NCI-H1092 treated with DMSO at 0.1 percent for 48 hours (cell line): ENCODE measurements around the gene PADI2.

Source experiments
- DNase-seq: peaks from one replicate; lab custom pipeline; 2025; lab: John Stamatoyannopoulos, UW

PADI2 gene

GRCh38 chr1:17119076-17119772 is at the start of gene PADI2:
Gene PADI2 (minus strand): TSS chr1:17119451. CDS start chr1:17119371, 80 bp downstream.
- DNase-seq: peak; percentile 53

GRCh38 chr1:17168091-17168876 is 49.0 kb upstream of the PADI2 start:
- no peak for DNase-seq

- no peak for DNase-seq
Observed at GRCh38 chr1:17167786-17168090, 48.5 kb upstream of the PADI2 start.

DNA sequence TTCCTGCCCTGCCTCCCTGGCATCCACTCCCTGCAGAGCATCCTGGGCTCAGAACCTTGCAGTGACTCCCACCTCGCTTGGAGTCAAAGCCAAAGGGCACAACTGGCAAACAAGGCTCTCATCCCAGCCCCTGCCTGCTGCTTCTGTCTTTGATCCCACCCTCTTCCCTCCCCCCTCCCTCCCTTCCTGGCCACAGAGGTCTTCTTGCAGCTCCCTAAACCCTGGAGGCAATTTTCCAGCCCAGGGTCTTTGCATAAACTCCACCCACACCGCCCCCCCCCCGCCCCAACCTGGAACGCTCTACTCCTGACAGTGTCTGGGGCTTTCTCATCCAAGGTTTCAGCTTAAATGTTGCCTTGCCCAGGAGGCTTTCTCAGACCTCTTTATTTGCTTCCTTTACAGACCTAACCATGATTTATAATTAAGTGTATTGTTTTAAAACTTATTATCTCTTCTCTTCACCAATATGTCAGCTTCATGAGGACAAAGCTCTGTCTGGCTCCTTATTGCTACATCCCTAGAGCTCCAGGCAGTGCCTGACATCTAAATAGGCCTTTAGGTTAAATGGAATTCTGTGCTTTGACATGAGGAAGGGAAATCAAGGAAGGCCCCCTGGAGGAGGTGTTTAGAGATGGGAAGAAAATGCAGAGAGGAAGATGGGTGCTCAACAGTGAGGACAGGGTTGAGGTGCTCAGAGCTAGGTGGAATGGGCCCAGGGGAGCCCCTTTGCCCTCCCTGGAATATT is 48.0 kb upstream of the PADI2 start:
- DNase-seq: no peak

- no peak for DNase-seq
Observed at GRCh38 chr1:17165823-17166222, 46.6 kb upstream of the PADI2 start.

DNA sequence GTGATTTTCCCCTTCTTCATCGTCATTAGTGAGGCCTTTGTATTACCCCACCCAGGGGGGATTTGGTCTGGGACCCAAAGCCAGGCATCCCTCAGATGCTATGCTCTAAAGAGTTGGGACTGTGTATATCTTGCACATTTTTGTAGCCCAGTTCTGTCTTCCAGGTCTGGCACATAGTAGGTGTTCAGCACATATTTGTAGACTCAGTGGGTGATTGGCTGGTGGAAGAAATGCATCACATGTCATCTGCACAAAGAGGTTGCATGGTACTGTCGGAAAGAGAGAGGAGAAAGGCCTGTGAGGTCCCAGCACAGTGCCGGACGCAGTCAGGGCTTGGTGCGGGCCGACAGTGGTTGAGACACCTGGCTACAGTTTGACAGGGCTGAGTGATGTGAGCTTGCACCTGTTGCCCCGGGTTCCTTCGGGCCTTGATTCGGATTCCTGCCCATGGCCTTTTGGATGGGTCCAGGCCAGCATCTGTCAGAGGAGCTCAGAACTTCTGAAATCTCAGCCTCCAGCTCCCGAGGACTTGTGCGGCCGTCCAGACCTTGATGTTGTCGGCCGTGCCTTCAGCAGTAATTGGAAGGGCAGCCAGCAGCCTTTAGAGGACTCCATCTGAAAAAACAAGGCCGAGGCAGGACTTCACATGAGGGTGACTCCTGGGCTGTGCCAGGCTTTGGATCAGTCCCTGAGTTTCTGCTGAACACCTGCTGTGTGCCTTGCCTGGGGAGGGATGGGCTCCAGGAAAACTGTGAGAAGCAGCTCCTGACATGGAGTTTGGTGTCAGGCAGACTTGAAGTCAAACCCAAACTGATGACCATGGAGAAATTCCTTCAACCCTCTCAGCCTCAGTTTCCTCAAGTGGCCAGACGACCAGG is 44.8 kb upstream of the PADI2 start:
- DNase-seq: no peak

- no peak for DNase-seq
Observed at GRCh38 chr1:17163371-17163770, 44.1 kb upstream of the PADI2 start.

DNA sequence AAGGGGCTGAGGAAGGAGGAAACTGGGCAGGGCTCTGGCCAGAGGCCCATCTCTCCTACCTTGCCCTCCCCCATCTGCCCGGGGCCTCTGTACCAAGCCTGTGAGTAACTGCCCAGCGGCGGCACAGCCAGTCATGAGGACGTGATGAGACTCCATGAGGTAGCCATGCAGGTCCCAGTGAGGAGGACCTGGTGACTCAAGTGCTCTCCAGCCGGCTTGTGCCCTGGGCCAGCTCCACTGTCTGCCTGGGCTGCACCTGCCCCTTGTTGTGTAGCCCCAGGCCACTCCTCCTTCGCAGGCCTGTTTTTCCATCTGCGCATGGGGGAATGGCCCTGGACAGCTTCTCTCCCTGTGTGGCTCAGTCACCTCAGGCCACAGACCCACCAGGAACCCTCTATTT is 43.7 kb upstream of the PADI2 start:
- no peak for DNase-seq

DNA sequence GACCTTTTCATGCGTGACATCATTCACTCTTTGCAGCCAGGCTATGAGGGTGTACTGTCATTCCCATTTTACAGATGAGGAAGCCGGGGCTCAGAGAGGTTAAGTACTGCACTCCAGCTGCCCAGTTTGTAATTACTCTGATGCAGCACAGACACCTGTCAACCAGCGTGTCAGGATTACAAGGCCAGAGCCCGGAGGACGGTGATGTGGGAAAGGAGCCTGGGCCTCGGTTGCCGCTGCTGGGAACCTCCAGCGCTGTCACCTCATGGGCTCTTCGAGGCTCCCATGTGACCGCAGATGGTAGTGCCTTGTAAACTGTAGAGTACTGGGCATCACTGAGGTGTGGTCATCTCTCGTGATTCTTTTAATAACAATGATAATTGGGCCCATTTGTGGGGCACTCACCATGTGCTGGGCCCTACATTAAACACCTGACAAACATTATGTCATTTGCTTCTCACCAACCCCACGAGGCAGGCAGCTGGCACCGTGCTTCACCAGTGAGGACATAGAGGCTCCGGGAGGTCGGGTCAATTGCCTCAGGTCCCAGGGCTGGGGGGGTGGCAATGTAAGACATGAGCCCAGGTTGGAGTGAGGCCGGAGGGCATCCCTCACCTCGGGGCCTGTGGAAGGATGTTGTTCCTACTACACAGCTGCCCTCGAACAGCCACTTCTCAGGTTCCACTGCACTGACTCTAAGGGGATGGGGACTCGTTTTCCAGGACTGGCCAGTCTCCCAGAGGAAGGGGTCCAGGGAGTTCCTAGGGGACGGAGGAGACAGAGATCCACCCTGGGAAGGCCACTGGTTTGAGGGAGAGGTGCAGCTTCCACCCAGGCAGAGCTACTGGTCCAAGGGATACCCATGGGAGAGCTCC is 42.9 kb upstream of the PADI2 start:
- no peak for DNase-seq

- DNase-seq: no peak
Observed at GRCh38 chr1:17161137-17161740, 42.0 kb upstream of the PADI2 start.

- no peak for DNase-seq
Observed at GRCh38 chr1:17158961-17159360, 39.7 kb upstream of the PADI2 start.

DNA sequence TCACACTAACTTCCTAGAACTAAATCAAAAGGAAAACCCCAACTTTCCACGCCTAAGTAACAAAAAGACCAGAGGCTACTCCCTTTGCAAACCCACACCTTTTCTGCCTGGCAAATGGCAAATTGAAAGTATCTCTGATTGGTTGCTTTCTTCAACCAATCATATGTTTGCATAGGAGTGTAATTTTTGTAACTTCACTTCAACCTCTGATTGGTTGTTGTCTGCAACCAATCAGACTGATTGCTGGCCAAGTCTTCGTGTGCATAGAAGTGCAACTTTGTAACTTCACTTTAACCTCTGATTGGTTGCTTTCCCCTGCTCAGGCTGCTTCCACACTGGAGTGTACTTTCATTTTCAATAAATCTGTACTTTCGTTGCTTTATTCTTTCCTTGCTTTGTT is 36.9 kb upstream of the PADI2 start:
- DNase-seq: no peak

GRCh38 chr1:17155257-17155920 is 36.1 kb upstream of the PADI2 start:
- no peak for DNase-seq

GRCh38 chr1:17149771-17150170 is 30.5 kb upstream of the PADI2 start:
- no peak for DNase-seq

DNA sequence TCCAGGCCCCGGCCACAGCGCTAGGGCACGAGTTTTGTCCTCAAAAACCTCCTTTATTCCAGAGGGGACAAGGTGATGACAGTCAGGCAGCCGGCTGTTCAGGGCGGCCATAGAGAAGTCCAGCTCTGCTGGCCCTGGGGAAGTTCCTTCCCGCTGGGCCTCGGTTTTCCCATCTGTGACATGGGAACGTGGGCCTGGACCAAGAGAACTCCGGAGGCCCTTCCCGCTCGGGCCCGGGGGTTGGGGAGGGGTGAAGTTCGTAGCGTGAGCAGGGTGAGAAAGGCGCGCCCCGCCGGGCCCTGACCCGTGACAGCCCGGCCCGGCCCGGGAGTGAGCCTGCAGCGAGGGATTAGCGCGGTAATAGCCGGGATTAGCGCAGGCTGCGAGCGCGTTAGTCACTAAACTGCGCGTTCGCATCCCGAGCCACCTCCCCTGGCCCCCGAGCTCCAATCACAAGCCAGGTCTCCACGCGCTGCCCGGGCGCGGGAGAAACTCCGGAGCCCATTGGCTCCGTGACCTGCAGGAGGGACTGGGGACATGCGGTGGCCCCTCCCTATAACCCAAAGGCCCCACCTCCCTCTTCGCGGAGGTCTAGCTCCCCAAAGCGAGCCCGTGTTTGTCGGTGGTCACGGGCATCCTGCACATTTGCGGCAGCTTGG is 29.8 kb upstream of the PADI2 start:
- no peak for DNase-seq

DNA sequence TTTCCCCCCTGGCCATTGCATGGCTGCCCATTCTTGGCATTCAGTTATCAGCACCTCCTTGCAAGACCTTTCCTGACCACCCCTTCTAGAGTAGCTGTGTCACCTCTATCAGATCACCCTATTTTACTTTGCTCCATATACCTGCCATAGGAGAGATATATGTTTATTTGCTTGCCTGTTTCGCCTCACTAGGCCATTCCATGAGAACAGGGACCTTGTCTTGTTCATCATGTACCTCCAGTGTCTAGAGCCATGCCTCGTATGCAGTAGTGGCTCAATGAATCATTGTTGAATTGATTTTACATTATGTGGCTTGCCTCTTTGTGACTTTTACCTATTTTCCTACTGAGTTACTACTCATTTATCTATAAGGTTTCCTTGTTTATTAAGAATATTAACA is 26.4 kb upstream of the PADI2 start:
- DNase-seq: no peak

DNA sequence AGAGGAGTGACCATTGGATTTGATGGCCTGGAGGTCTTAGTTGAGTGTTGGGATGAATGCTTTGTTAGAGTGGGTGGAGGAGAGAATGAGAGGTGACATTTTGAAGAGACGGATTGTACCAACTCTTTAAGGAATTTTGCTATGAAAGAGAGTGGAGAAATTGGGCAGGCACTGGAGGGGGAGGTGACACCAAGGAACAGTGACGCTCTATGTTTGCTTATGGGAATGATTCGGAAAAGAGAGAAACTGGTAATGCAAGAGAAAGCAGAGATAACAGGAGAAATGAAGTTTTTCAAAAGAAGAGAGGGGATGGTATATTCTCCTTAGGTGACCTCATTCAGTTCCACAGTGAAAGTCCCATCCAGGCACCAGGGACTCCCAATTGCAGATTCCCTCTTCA is 24.5 kb upstream of the PADI2 start:
- no peak for DNase-seq

DNA sequence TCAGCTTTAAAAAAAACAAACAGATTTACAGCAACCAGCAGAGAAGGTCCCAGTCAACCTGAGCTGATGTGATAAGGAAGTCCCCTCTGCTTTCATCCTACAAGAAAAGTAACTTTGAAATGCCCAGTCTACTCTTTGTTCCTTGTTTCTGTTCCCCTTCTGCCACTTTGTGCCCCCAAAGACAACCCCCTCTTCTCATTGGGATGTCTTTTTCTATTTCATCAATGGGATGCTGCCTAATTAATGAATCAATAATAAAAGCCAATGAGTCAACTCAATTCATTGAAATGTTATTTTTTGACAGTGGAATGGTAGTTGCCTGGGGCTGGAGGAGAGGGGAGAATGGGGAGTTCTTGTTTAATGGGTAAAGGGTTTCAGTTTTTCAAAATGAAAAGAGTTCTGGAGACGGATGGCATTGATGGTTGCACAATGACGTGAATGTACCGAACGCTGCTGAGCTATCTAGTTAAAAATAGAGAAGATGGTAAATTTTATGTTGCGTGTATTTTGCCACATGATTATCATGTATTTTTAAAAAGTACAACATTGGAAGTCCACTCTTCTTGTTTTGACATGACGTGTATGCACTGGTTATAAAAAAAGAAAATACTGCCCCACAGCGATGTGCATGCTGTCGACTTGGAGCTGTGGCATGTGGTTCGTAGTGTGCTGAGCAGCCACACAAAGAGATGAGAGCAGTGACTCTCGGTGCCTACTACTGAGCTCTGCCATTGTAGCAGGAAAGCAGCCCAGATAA is 22.4 kb upstream of the PADI2 start:
- no peak for DNase-seq

GRCh38 chr1:17140279-17140678 is 21.0 kb upstream of the PADI2 start:
- no peak for DNase-seq
